ENCODE measurements around the gene ZNF430. TPM values are rescaled to one million over a fixed set of nuclear protein-coding genes. Genes with fewer than 3 reads are reported as not detected.

The ZNF430 gene
- total RNA-seq, 2 donors from 2014 or later, result 7.7 to 11.7 TPM

DNA sequence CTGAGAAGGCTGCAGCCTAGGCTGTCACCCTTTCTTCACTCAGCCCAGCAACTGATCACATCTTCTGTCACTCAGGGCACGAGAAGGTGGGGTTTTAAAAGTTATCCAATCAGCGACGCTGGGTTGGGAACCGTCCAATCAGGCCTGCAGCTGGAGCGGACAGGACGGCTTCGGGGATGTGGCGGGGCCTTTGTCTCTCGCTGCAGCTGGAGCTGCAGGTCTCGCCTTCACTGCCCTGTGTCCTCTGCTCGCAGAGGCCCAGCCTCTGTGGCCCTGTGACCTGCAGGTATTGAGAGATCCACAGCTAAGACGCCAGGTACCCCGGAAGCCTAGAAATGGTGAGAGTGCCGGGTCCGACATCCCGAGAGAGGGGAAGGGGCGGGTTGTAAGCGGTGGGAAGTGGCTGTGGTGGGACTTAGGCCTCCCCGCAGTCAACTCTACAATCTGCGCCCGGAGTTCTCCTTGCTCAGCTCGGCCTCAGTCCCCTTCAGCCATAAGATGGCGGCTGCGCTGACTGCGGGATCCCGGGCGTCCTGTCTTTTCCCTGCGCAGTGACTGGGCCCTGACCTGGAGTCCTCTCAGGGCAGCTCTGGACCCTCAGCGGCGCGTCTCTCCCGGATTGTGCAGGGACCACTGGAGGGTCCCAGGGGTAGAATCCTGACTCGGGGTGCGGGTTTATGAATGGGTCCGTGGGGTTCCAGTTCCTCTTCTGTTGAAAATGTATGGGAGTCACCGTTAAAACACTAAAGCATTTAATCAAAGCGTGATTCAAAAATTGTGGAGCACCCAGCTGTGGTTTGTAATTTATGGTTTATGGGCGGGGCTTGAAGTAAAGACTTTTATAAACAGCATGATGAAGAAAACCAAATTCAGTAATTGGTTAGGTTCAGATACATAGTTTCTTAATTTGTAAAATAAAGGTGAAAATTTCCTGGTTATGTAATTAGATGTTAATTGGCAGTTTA lies 61.8 kb downstream of the ZNF430 start, which contains the start of gene ZNF714:
Gene ZNF714, plus strand, starts transcription at position 193 of the 965 bp plus-strand sequence. CDS start 16,066 bp downstream, outside the sequence.
- TF ChIP-seq, protein P1, sequence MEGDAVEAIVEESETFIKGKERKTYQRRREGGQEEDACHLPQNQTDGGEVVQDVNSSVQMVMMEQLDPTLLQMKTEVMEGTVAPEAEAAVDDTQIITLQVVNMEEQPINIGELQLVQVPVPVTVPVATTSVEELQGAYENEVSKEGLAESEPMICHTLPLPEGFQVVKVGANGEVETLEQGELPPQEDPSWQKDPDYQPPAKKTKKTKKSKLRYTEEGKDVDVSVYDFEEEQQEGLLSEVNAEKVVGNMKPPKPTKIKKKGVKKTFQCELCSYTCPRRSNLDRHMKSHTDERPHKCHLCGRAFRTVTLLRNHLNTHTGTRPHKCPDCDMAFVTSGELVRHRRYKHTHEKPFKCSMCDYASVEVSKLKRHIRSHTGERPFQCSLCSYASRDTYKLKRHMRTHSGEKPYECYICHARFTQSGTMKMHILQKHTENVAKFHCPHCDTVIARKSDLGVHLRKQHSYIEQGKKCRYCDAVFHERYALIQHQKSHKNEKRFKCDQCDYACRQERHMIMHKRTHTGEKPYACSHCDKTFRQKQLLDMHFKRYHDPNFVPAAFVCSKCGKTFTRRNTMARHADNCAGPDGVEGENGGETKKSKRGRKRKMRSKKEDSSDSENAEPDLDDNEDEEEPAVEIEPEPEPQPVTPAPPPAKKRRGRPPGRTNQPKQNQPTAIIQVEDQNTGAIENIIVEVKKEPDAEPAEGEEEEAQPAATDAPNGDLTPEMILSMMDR (IDR thresholded peaks at IDR 0.05), result no peak
- Histone ChIP-seq H3K9ac (ENCODE audit: low read depth in 2 of 2, low read length in 2 of 2) (peak within 1 kb of the TSS; percentile 38 to 74), H3K27me3 (no peaks in the 10 kb centered on the region), H3K9me3 (no peaks in the 10 kb centered on the region), H3K36me3 (no peaks in the 10 kb centered on the region), H3K4me3 (peak within 1 kb of the TSS; percentile 73), H3K27ac (peak within 1 kb of the TSS; percentile 71), H3K4me1 (no peaks in the 10 kb centered on the region)
- peak; percentile 93 for DNase-seq
- intact Hi-C loops (cut with DNase I), result loop anchor here (10.0 kb wide), 2 partner anchors 63 to 67 kb away; partner anchors contain the start of gene ZNF431

DNA sequence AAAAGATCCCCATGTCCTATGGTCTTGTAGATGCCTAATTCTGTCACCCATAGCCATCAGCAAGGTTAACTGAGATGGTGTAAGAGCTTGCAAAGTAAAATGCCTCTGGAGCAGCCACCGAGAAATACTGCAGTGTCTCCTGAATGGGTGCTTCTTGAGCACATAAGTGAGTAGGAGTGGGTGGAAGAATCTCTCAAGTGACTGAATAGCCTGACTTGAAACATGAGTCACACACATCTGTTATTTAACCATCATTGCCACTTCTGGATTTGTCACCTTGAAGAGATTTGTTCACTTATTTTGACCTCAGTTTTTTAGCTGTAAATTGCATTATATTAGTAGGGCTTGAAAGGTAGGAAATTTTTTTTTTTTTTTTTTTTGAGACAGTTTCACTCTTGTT lies 63.9 kb downstream of the ZNF430 start:
- no peak for DNase-seq
- intact Hi-C loops (cut with DNase I), result loop anchor here (10.0 kb wide), 2 partner anchors 60 to 70 kb away; partner anchors contain the start of gene ZNF431
- Histone ChIP-seq H3K27ac (no peak overlapping the region), H3K36me3 (no peaks in the 10 kb centered on the region), H3K9ac (ENCODE audit: low read depth in 2 of 2, low read length in 2 of 2) (no peak overlapping the region), H3K4me3 (no peak overlapping the region), H3K4me1 (no peaks in the 10 kb centered on the region), H3K9me3 (no peaks in the 10 kb centered on the region), H3K27me3 (no peaks in the 10 kb centered on the region)
- TF ChIP-seq, protein P1 (IDR thresholded peaks at IDR 0.05), result no peak

DNA sequence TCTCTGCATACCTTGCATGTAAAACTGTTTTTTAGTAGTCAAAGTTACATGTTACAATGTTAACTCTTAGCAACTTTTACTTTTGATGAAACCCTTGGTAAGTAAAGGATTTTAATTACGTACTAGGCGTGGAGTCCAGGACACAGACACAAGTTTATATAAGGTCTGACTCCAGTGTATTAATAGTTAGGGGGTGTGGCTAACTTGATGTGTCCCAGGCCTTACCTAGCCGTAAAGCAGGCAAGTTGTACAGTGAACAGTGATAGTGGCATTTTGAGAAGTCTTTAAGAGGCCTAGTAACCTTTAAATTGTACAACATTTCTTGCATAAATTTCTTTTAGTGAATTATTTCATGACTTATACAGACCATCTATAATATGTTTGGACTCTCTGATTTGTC lies 67.4 kb downstream of the ZNF430 start:
- Histone ChIP-seq H3K4me3 (no peak overlapping the region), H3K9ac (ENCODE audit: low read depth in 2 of 2, low read length in 2 of 2) (no peak overlapping the region), H3K9me3 (no peaks in the 10 kb centered on the region), H3K4me1 (no peaks in the 10 kb centered on the region), H3K27me3 (no peaks in the 10 kb centered on the region), H3K27ac (no peak overlapping the region), H3K36me3 (no peaks in the 10 kb centered on the region)
- intact Hi-C loops (cut with DNase I), result loop anchor here (10.0 kb wide), 2 partner anchors 57 to 73 kb away; partner anchors contain the start of gene ZNF431
- TF ChIP-seq, protein P1 (IDR thresholded peaks at IDR 0.05), result no peak
- DNase-seq, result no peak

DNA sequence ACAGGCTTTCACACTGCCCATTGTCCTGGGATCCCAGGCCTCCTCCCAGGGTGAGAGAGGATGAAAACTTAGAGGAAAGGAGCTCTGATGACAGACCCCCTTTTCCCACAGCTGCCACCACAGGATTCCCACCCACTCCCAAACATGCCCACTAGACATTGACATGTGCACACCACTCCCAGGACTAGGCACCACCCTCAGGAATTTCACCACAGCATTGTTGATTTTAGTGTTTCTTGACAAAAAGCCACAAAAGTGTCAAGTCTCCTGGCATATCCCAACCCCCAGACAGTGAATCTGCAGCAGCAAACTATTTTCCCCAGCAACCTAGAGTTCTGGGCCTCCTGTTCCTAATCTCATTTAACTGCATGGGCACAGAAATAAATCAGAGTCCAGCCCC lies 71.7 kb downstream of the ZNF430 start:
- Histone ChIP-seq H3K9ac (ENCODE audit: low read depth in 2 of 2, low read length in 2 of 2) (no peak overlapping the region), H3K27me3 (no peaks in the 10 kb centered on the region), H3K4me1 (no peaks in the 10 kb centered on the region), H3K9me3 (no peaks in the 10 kb centered on the region), H3K4me3 (no peak overlapping the region), H3K36me3 (no peaks in the 10 kb centered on the region), H3K27ac (no peak overlapping the region)
- DNase-seq, result no peak
- TF ChIP-seq, protein P1 (IDR thresholded peaks at IDR 0.05), result no peak
- intact Hi-C loops (cut with DNase I), result no loop called here

DNA sequence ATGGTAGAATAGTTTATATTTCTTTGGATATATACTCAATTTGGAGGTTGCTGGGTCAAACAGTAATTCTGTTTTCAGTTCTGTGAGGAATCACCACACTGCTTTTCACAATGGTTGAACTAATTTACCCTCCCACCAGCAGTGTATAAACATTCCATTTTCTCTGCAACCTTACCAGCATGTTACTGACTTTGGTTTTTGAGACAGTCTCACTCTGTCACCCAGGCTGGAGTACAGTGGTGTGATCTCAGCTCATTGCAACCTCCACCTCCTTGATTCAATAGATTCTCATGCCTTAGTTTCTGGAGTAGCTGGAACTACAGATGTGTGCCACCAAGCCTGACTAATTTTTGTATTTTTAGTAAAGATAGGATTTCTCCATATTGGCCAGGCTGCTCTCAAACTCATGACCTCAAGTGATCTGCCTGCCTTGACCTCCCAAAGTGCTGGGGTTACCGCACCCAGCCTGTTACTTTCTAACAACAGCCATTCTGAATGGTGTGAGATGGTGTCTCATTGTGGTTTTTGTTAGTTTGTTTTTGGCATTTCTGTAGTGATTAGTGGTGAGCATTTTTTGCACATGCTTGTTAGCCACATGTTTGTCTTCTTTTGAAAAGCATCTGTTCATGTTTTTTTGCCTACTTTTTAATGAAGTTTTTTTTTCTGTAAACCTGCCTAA lies 74.0 kb downstream of the ZNF430 start:
- no peak overlapping the region for H3K9ac ChIP-seq (ENCODE audit: low read depth in 2 of 2, low read length in 2 of 2)
- TF ChIP-seq, protein P1 (IDR thresholded peaks at IDR 0.05), result no peak
- intact Hi-C loops (cut with DNase I), result no loop called here

More for the DNA sequence above, 74.0 kb downstream of the ZNF430 start:
- H3K27me3 ChIP-seq, result no peaks in the 10 kb centered on the region
- no peak for DNase-seq
- no peaks in the 10 kb centered on the region for H3K9me3 ChIP-seq
- no peaks in the 10 kb centered on the region for H3K4me1 ChIP-seq
- H3K4me3 ChIP-seq, result no peak overlapping the region
- H3K36me3 ChIP-seq, result no peaks in the 10 kb centered on the region
- H3K27ac ChIP-seq, result no peak overlapping the region

Data from colonic mucosa (tissue), 4 donors.